ENCODE data around the gene VAC14. TPM values are rescaled to one million over a fixed set of nuclear protein-coding genes. Genes with fewer than 3 reads are reported as not detected.

Gene VAC14
- total RNA-seq, 2 donors from 2014 or later = 34.9 to 37.0 TPM

- ATAC-seq (ENCODE audit: insufficient number of reproducible peaks, low FRiP score, low read depth) = no peak
These were observed 4.8 kb upstream of the VAC14 start for GRCh38 chr16:70805787-70806186.

GRCh38 chr16:70805380-70805779 lies 4.4 kb upstream of the VAC14 start:
- Histone ChIP-seq H3K9me3 (no peaks in the 10 kb centered on the region), H3K27me3 (replicated peaks; ENCODE audit: insufficient read depth) (no peaks in the 10 kb centered on the region), H3K27ac (no peak overlapping the region), H3K4me3 (no peak overlapping the region), H3K4me1 (ENCODE audit: control insufficient read depth in 1 of 2, low read depth in 2 of 2) (peaks cover under 1 to 3% of the 10 kb centered on the region in 2 donors), H3K36me3 (no peaks in the 10 kb centered on the region)
- no peak for TF ChIP-seq CTCF (IDR thresholded peaks at IDR 0.05)
- DNase-seq (ENCODE audit: low spot score) (no peak), ATAC-seq (ENCODE audit: insufficient number of reproducible peaks, low FRiP score, low read depth) (no peak)

More at GRCh38 chr16:70805787-70806186, 4.8 kb upstream of the VAC14 start:
- TF ChIP-seq CTCF (IDR thresholded peaks at IDR 0.05) = no peak
- Histone ChIP-seq H3K4me3 (no peak overlapping the region), H3K27ac (no peak overlapping the region), H3K4me1 (ENCODE audit: control insufficient read depth in 1 of 2, low read depth in 2 of 2) (no peaks in the 10 kb centered on the region), H3K27me3 (replicated peaks; ENCODE audit: insufficient read depth) (no peaks in the 10 kb centered on the region), H3K36me3 (no peaks in the 10 kb centered on the region), H3K9me3 (no peaks in the 10 kb centered on the region)
- DNase-seq (ENCODE audit: low spot score) = no peak

GRCh38 chr16:70804734-70805169 lies 3.8 kb upstream of the VAC14 start:
- TF ChIP-seq CTCF (IDR thresholded peaks at IDR 0.05) = no peak
- Histone ChIP-seq H3K36me3 (no peaks in the 10 kb centered on the region), H3K9me3 (no peaks in the 10 kb centered on the region), H3K4me1 (ENCODE audit: control insufficient read depth in 1 of 2, low read depth in 2 of 2) (peaks cover 3 to 9% of the 10 kb centered on the region in 2 donors), H3K27me3 (replicated peaks; ENCODE audit: insufficient read depth) (no peaks in the 10 kb centered on the region), H3K4me3 (no peak overlapping the region), H3K27ac (no peak overlapping the region)
- no peak for DNase-seq (ENCODE audit: low spot score)
- ATAC-seq (ENCODE audit: insufficient number of reproducible peaks, low FRiP score, low read depth) = no peak

DNA sequence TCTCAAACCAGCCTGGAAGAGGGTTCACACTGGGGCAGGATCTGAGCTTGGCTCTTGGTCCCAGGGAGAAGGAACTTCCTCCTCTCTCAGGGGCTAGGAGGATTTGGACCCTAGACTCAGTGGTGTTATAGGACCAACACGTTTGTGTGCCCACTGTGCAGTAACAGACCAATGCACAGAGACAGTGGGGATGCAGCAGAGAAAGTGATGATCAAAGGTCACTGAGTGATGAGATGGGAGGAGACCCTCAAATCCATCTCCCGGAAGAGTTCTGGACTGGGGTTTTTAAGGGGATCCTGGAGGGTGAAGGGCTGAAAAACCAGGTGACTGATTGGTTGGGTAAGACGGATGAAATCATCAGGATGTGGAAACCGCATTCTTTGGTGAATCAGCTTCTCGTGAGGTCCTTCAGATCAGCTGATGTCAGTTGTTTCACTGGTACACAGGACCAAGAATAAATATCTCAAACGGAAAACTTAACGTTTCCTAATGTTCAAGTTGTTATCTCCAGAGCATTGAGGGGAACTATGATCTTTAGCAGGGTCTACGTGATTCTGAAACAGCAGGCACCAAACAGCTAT lies 3.3 kb upstream of the VAC14 start:
- Histone ChIP-seq H3K36me3 (no peaks in the 10 kb centered on the region), H3K27ac (no peak overlapping the region), H3K4me1 (ENCODE audit: control insufficient read depth in 1 of 2, low read depth in 2 of 2) (peaks cover 3 to 14% of the 10 kb centered on the region in 2 donors), H3K4me3 (no peak overlapping the region), H3K9me3 (no peaks in the 10 kb centered on the region), H3K27me3 (replicated peaks; ENCODE audit: insufficient read depth) (no peaks in the 10 kb centered on the region)
- no peak for DNase-seq (ENCODE audit: low spot score)
- TF ChIP-seq CTCF (IDR thresholded peaks at IDR 0.05) = no peak
- ATAC-seq (ENCODE audit: insufficient number of reproducible peaks, low FRiP score, low read depth) = no peak

DNA sequence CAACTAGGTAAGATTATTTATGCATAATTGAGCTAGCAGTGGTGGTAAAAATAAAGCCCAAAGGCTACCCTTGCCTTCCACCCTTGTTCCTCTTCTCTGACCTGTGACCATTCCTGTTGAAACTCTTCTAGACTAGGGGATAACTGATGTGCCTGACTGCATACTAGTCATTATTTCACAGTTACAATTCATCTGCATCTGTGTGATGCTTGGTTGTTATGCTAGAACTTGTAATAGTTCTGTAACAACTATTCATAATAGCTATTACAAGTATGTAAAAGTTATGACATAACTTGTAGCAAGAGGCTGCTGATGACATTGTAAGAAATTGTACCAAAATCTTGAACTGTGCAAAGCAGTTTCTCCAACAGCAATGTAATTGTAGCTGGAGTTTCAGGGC lies 2.4 kb upstream of the VAC14 start:
- Histone ChIP-seq H3K27ac (no peak overlapping the region), H3K36me3 (no peaks in the 10 kb centered on the region), H3K4me1 (ENCODE audit: control insufficient read depth in 1 of 2, low read depth in 2 of 2) (peaks cover 3 to 16% of the 10 kb centered on the region in 2 donors), H3K4me3 (no peak overlapping the region), H3K27me3 (replicated peaks; ENCODE audit: insufficient read depth) (no peaks in the 10 kb centered on the region), H3K9me3 (no peaks in the 10 kb centered on the region)
- DNase-seq (ENCODE audit: low spot score) = no peak
- ATAC-seq (ENCODE audit: insufficient number of reproducible peaks, low FRiP score, low read depth) = no peak
- no peak for TF ChIP-seq CTCF (IDR thresholded peaks at IDR 0.05)
